GM11168 (cell line): ENCODE data around the gene OSBPL8.
"Not testable (repeated sequence)": the region's sequence is repeated elsewhere in the genome, so short reads cannot be mapped to it uniquely, and the experiment has no call there.

Experiments used
- in situ Hi-C: fragments of 300-500 bp; cut with MboI; formaldehyde crosslinking; loops from one replicate; pipeline ENCODE4 v1.12.0; 2022; ENCODE audit warnings: low sequenced_read_pairs; ENCODE audit not compliant: unreplicated experiment

Gene OSBPL8

GRCh38 chr12:76489737-76490136 is 69.8 kb downstream of the OSBPL8 start:
- in situ Hi-C loops = no loop called here

GRCh38 chr12:76486011-76486410 is 73.6 kb downstream of the OSBPL8 start:
- in situ Hi-C loops = no loop called here

- in situ Hi-C loops = no loop called here
Observed at GRCh38 chr12:76480796-76481195, 78.8 kb downstream of the OSBPL8 start.

- in situ Hi-C loops = no loop called here
Observed at GRCh38 chr12:76478045-76478444, 81.5 kb downstream of the OSBPL8 start.

GRCh38 chr12:76472862-76473261 is 86.7 kb downstream of the OSBPL8 start:
- in situ Hi-C loops = not testable (repeated sequence)

- in situ Hi-C loops = no loop called here
Observed at GRCh38 chr12:76471579-76471978, 88.0 kb downstream of the OSBPL8 start.

- in situ Hi-C loops = no loop called here
Observed at GRCh38 chr12:76470028-76470939, 89.3 kb downstream of the OSBPL8 start.

GRCh38 chr12:76464631-76465166 is 94.9 kb downstream of the OSBPL8 start:
- in situ Hi-C loops = no loop called here

- in situ Hi-C loops = no loop called here
Observed at GRCh38 chr12:76462668-76463224, 96.8 kb downstream of the OSBPL8 start.

- in situ Hi-C loops = no loop called here
Observed at GRCh38 chr12:76460807-76461206, 98.8 kb downstream of the OSBPL8 start.

- in situ Hi-C loops = no loop called here
Observed at GRCh38 chr12:76457818-76458217, 101.8 kb downstream of the OSBPL8 start.

- in situ Hi-C loops = no loop called here
Observed at GRCh38 chr12:76457010-76457409, 102.6 kb downstream of the OSBPL8 start.

GRCh38 chr12:76455582-76456345 is 103.8 kb downstream of the OSBPL8 start:
- in situ Hi-C loops = no loop called here

- in situ Hi-C loops = no loop called here
Observed at GRCh38 chr12:76451528-76451927, 108.0 kb downstream of the OSBPL8 start.

- in situ Hi-C loops = no loop called here
Observed at GRCh38 chr12:76450690-76451089, 108.9 kb downstream of the OSBPL8 start.

- in situ Hi-C loops = no loop called here
Observed at GRCh38 chr12:76449993-76450392, 109.6 kb downstream of the OSBPL8 start.

GRCh38 chr12:76449583-76449982 is 110.0 kb downstream of the OSBPL8 start:
- in situ Hi-C loops = no loop called here

GRCh38 chr12:76449016-76449415 is 110.6 kb downstream of the OSBPL8 start:
- in situ Hi-C loops = no loop called here

- in situ Hi-C loops = no loop called here
Observed at GRCh38 chr12:76446090-76446489, 113.5 kb downstream of the OSBPL8 start.

GRCh38 chr12:76445462-76445861 is 114.1 kb downstream of the OSBPL8 start:
- in situ Hi-C loops = no loop called here
